GM15510 (cell line): ENCODE data around the gene CCL26.

ENCODE experiments used
- POLR2A ChIP-seq: IDR thresholded peaks from 3 replicates; pipeline ENCODE4 v1.6.1; 2011; ENCODE audit warnings: borderline replicate concordance; ENCODE audit not compliant: insufficient read length; ENCODE audit errors: extremely low read depth

CCL26 gene

DNA sequence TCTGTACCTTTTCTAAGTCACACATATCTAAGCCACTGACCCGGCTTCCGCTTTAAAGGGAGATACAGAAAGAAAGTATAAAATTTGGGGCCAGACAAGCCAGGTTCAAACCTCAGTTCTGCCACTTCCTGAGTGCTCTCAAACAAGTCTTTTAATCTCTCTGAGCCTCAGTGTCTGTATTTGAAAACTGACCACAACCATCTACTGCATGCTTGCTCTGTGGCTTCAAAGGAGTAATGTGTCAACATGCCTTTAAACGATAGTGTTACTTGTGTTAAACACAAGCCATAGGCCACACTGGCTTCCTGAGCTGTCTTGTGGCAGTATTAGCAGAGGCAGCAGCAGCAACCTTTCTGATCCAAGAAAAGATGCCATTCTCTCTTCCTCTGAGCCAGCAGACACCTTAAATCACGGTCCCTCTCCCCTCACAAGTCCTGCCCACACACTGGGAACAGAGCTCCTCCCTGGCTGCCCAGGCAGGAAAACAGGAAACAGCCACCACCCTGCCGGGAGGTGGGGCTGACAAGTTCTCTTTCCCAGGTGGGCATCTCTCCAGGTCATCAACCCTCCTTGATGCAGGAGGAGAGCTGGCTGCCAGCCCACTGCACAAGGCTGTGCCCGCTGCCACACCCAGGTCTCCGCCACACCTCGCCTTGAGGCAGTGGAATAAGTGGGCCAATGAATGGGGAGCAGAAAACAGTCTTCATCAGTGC lies 44.0 kb downstream of the CCL26 start:
- TF ChIP-seq POLR2A = no peak

DNA sequence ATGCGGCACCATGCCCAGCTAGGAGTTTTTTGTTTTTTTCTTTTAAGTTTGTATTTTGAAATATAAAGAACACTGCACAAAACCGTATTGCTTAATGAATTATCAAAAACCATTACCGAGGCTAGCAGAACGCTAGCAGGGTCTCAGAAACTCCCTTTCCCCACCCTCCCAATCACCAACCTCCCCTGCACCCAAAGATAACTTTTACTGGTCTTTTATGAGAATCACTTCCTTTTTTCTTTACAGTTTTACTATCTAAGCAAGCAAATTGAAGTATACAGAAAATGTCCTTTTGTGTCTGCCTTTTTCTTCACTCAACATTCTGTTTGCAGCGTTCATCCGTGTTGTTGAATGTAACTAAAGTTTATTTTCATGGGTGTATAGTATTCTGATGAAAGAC lies 46.7 kb downstream of the CCL26 start:
- no peak for TF ChIP-seq POLR2A

DNA sequence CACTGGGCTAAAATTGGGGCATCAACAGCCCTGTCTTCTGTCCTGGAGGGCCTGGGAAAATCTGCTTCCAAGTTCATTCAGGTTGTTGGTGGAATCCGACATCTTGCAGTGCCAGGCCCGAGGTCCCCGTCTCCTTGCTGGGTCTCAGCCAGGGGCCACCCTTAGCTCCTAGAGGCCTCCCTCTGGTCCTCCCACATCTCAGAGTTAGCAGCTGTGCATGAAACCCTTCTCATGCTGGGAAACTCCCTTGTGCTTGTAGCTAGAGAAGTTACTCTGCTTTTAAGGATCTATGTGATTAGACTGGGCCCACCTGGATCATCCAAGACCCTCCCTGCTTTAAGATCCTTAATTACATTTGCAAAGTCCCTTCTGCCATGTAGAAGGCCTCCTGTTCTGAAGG lies 48.6 kb downstream of the CCL26 start:
- no peak for TF ChIP-seq POLR2A

DNA sequence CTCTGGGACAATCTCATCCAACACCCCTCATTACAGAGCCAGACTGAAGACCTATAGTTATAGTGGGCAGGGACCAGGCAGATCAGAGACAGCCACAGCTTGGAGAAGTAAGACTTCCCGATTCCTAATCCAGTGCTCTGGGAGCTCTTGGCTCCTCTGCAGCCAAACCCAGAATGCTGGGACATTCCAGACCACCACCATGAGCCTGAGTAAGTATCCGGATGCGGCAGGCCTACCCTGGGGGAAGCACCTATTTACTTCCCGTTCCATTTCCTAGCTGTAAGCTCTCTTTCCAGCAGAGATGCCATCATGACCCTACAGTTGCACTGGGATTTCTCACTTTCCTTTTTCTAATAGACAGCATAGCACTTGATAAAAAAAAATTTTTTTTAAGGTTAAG lies 49.6 kb downstream of the CCL26 start:
- no peak for TF ChIP-seq POLR2A

DNA sequence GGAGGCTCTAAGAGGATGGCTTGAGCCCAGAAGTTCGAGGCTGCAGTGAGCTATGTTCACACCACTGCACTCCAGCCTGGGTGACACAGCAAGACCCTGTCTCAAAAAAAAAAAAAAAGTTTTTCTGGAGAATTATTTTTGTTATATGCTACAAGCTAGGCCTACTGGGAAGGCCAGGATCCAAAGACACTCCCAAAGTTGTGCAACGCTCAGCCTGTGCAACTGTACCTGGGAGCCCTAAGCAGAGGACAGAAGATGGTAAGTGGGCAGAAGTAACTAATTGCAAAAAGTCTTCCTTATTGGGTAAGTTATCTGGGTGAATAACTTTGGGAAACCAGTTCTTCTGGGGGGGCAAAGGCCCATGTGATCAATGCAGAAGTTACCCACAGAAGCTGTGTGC lies 50.6 kb downstream of the CCL26 start:
- no peak for TF ChIP-seq POLR2A

DNA sequence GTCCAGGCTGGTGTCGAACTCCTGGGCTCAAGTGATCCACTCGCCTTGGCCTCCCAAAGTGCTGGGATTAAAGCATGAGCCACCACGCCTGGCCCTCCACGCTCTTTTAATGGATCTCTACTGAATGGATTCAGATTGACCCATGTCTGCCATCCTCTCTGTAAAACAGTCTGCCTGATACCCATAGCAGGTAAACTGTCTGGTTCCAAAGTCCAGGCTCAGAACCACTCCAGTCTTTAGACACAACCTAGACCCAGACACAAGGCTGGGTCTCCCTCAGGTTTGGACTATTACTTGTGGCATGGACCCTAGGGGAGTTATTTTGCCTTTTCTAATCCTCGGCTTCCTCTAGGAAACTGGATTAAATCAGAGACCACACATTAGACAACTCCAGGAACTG lies 52.4 kb downstream of the CCL26 start:
- no peak for TF ChIP-seq POLR2A
